Mesodermal cell (in vitro differentiated cells): ENCODE data around the gene ALG11.
"Not testable (repeated sequence)": the region's sequence is repeated elsewhere in the genome, so short reads cannot be mapped to it uniquely, and the experiment has no call there.

Experiments used
- H3K27ac ChIP-seq: 2 replicates; pipeline ENCODE4 v1.7.0; 2013; ENCODE audit warnings: mild to moderate bottlenecking, low read depth, low read length, moderate library complexity; ENCODE audit not compliant: severe bottlenecking
- H3K36me3 ChIP-seq: 2 replicates; pipeline ENCODE4 v1.7.1; 2013; ENCODE audit warnings: mild to moderate bottlenecking, low read length, moderate library complexity; ENCODE audit not compliant: control insufficient read depth, insufficient read depth
- H3K4me1 ChIP-seq: one replicate; pipeline ENCODE4 v1.7.1; 2013; ENCODE audit warnings: mild to moderate bottlenecking, low read length; ENCODE audit not compliant: insufficient read depth, control insufficient read depth, poor library complexity, severe bottlenecking
- H3K4me3 ChIP-seq: 2 replicates; pipeline ENCODE4 v1.7.0; 2013; ENCODE audit warnings: low read length, control low read depth, mild to moderate bottlenecking; ENCODE audit not compliant: insufficient read depth, poor library complexity, severe bottlenecking; ENCODE audit errors: extremely low read depth
- H3K9me3 ChIP-seq: 2 replicates; pipeline ENCODE4 v1.7.1; 2013; ENCODE audit warnings: mild to moderate bottlenecking, low read length, moderate library complexity; ENCODE audit not compliant: control insufficient read depth
- WGBS, 2 experiments: methylation state at CpG; one replicate each; pipeline ENCODE4 v1.1.5; 2013; ENCODE audit warnings: missing lambda C conversion rate in 2 of 2; ENCODE audit not compliant: insufficient coverage in 2 of 2; 5-methylcytosine and 5-hydroxymethylcytosine counted together

The ALG11 gene

DNA sequence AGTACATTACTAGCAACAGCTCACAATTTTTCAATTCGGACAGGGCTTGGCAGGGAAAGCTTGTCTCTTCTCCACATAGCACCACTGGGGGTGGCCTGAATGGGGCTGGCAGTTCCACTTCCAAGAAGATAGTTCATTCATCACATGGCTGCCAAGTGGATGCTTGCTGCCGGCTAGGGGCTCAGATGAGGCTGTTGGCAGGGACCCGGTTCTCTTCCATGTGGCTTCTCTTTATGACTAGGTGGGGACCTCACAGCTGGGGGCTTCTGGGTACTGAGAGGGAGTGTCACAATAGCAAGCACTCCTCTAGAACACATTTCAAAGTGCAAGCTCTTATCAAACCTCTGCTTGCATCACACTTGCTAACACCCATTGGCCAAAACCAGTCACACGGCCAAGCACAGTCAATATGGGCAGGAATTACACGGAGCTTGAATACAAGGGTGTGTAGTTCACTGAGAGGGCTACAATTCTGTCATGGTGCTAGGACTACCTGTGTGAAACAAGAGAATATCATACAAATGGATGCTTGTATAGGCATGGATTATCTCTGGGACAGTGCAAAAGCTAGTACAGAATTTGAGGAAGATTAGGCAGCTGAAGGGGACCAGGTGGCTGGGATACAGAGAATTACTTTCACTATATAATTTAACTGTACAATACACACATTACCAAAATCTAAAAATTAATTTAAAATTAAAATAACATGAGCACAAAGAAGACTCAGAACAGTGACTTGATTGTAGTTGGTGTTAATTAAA is 33.2 kb upstream of the ALG11 start:
- peaks cover 7% of the 10 kb centered on the region for H3K4me1 ChIP-seq
- peaks cover 8% of the 10 kb centered on the region for H3K9me3 ChIP-seq
- H3K36me3 ChIP-seq, result peaks cover 4% of the 10 kb centered on the region
- H3K4me3 ChIP-seq, result no peak overlapping the region
- H3K27ac ChIP-seq, result no peak overlapping the region
- WGBS, 2 experiments, result 79 to 85% methylated on average over 3 to 5 of the region's 5 CpGs

DNA sequence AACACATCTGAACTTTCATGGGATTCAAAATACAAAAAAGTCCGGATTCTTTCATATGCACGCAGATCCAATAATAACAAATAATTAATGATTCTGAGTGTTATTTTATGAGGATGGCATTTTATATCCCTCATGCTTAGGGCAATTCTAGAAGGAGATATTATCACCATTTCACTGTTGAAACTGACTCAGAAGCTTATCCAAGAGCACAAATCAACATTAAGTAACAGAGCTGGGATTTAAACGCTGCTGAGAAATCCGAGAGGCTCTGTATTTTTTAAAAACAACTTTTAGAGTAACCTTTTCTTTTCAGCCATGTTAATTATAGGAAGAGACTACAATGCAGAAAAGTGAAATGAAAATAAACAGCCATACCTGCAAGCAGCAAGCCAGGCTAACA is 31.3 kb upstream of the ALG11 start:
- Histone ChIP-seq H3K36me3 (no peaks in the 10 kb centered on the region), H3K27ac (peak overlapping the region; percentile 65), H3K4me3 (no peak overlapping the region), H3K4me1 (peaks cover 7% of the 10 kb centered on the region), H3K9me3 (peaks cover 8% of the 10 kb centered on the region)
- no CpG with 5 or more reads among the region's 4 CpGs for WGBS, 2 experiments

- Histone ChIP-seq H3K27ac (peak overlapping the region; percentile 65), H3K4me1 (peaks cover 7% of the 10 kb centered on the region), H3K9me3 (peaks cover 8% of the 10 kb centered on the region), H3K36me3 (no peaks in the 10 kb centered on the region), H3K4me3 (no peak overlapping the region)
- WGBS, 2 experiments, result 46 to 55% methylated on average over 3 of the region's 4 CpGs
Measured at GRCh38 chr13:51981355-51981754, 30.8 kb upstream of the ALG11 start.

- WGBS, 2 experiments, result 87 to 100% methylated on average over 2 to 3 of the region's 3 CpGs
- H3K27ac ChIP-seq, H3K4me1 ChIP-seq, H3K4me3 ChIP-seq, H3K36me3 ChIP-seq, H3K9me3 ChIP-seq: not testable (repeated sequence)
Measured at GRCh38 chr13:51983292-51983691, 28.9 kb upstream of the ALG11 start.

- not testable (repeated sequence) for H3K4me1 ChIP-seq, H3K9me3 ChIP-seq, H3K36me3 ChIP-seq, H3K4me3 ChIP-seq, H3K27ac ChIP-seq
- WGBS, 2 experiments, result 93 to 100% methylated on average over 2 of the region's 4 CpGs
Measured at GRCh38 chr13:51984904-51985303, 27.3 kb upstream of the ALG11 start.

GRCh38 chr13:51988988-51989618 is 23.1 kb upstream of the ALG11 start:
- Histone ChIP-seq H3K27ac (no peak overlapping the region), H3K36me3 (no peaks in the 10 kb centered on the region), H3K9me3 (no peaks in the 10 kb centered on the region), H3K4me1 (no peaks in the 10 kb centered on the region), H3K4me3 (no peak overlapping the region)
- WGBS, 2 experiments, result no CpG with 5 or more reads among the region's 3 CpGs

GRCh38 chr13:51993713-51994112 is 18.5 kb upstream of the ALG11 start:
- H3K4me1 ChIP-seq, result peaks cover 7% of the 10 kb centered on the region
- H3K9me3 ChIP-seq, result no peaks in the 10 kb centered on the region
- no peak overlapping the region for H3K4me3 ChIP-seq
- no peak overlapping the region for H3K27ac ChIP-seq
- WGBS, 2 experiments, result no CpG with 5 or more reads among the region's 2 CpGs
- H3K36me3 ChIP-seq, result no peaks in the 10 kb centered on the region

GRCh38 chr13:51995677-51996551 is 16.3 kb upstream of the ALG11 start:
- H3K4me3 ChIP-seq, result no peak overlapping the region
- no peaks in the 10 kb centered on the region for H3K9me3 ChIP-seq
- WGBS, 2 experiments, result 77 to 78% methylated on average over 5 to 8 of the region's 9 CpGs
- H3K27ac ChIP-seq, result no peak overlapping the region
- peaks cover 15% of the 10 kb centered on the region for H3K4me1 ChIP-seq
- no peaks in the 10 kb centered on the region for H3K36me3 ChIP-seq

GRCh38 chr13:51996641-51997040 is 15.6 kb upstream of the ALG11 start:
- Histone ChIP-seq H3K4me1 (peaks cover 15% of the 10 kb centered on the region), H3K36me3 (no peaks in the 10 kb centered on the region), H3K27ac (no peak overlapping the region), H3K4me3 (no peak overlapping the region), H3K9me3 (no peaks in the 10 kb centered on the region)
- WGBS, 2 experiments, result 84 to 95% methylated on average over 3 to 4 of the region's 4 CpGs

GRCh38 chr13:51997186-51997585 is 15.0 kb upstream of the ALG11 start:
- Histone ChIP-seq H3K4me3 (no peak overlapping the region), H3K4me1 (peaks cover 15% of the 10 kb centered on the region), H3K9me3 (no peaks in the 10 kb centered on the region), H3K36me3 (no peaks in the 10 kb centered on the region), H3K27ac (no peak overlapping the region)
- WGBS, 2 experiments, result 100% methylated on average over 1 of the region's 2 CpGs; no CpG with 5 or more reads in 1 of the 2 experiments
